ENCODE data around the gene S100A16. TPM values are rescaled to one million over a fixed set of nuclear protein-coding genes. Genes with fewer than 3 reads are reported as not detected.
"Not testable (repeated sequence)": the region's sequence is repeated elsewhere in the genome, so short reads cannot be mapped to it uniquely, and the experiment has no call there.

S100A16 gene
- polyA plus RNA-seq, 6 donors from 2014 or later, result not detected

DNA sequence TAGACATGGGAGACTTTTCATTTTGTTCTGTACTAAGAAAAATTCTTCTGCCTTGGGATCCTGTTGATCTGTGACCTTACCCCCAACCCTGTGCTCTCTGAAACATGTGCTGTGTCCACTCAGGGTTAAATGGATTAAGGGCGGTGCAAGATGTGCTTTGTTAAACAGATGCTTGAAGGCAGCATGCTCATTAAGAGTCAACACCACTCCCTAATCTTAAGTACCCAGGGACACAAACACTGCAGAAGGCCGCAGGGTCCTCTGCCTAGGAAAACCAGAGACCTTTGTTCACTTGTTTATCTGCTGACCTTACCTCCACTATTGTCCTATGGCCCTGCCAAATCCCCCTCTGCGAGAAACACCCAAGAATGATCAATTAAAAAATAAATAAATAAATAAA is 29.4 kb downstream of the S100A16 start:
- H3K4me1 Mint-ChIP-seq; H3K27me3 Mint-ChIP-seq; H3K27ac Mint-ChIP-seq; H3K36me3 Mint-ChIP-seq; H3K9me3 Mint-ChIP-seq; H3K4me3 Mint-ChIP-seq; ATAC-seq (ENCODE audit: low read depth in 2 of 2); DNase-seq: not testable (repeated sequence)

DNA sequence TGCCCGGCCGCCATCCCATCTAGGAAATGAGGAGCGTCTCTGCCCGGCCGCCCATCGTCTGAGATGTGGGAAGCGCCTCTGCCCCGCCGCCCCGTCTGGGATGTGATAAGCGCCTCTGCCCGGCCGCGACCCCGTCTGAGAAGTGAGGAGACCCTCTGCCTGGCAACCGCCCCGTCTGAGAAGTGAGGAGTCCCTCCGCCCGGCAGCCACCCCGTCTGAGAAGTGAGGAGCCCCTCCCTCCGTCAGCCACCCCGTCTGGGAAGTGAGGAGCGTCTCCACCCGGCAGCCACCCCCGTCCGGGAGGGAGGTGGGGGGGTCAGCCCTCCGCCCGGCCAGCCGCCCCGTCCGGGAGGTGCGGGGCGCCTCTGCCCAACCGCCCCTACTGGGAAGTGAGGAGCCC is 30.1 kb downstream of the S100A16 start:
- H3K27ac Mint-ChIP-seq; H3K4me1 Mint-ChIP-seq; H3K4me3 Mint-ChIP-seq; ATAC-seq (ENCODE audit: low read depth in 2 of 2); H3K9me3 Mint-ChIP-seq; DNase-seq; H3K36me3 Mint-ChIP-seq: not testable (repeated sequence)
- H3K27me3 Mint-ChIP-seq, result peaks cover 4 to 16% (median 7%) of the 10 kb centered on the region in 3 donors

DNA sequence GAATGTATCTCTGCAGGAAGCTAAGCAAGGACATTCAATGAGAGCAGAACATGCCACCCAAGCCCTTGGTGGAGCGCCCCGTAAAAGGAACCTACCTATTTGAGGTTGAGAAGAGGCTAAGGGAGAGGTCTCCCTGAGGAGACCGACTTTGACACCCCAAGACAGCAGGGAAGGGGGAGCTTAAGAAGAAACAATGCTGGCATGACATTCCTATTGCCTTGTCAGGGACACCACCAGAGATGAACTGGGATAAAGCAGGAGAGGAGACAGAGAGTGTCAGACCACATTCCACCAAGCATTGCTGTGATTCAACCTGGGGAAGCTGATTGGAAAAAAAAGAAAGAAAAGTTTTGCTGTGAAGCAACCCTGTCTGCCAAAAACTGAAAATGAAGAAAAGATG is 34.0 kb downstream of the S100A16 start:
- Mint-ChIP-seq H3K4me1 (peaks cover 0 to 11% (median 4%) of the 10 kb centered on the region in 3 donors), H3K9me3 (no peaks in the 10 kb centered on the region), H3K36me3 (no peaks in the 10 kb centered on the region), H3K4me3 (no peak overlapping the region), H3K27me3 (peaks cover under 1 to 26% (median 7%) of the 10 kb centered on the region in 3 donors), H3K27ac (no peak overlapping the region)
- ATAC-seq (ENCODE audit: low read depth in 2 of 2), result no peak
- DNase-seq, result no peak

DNA sequence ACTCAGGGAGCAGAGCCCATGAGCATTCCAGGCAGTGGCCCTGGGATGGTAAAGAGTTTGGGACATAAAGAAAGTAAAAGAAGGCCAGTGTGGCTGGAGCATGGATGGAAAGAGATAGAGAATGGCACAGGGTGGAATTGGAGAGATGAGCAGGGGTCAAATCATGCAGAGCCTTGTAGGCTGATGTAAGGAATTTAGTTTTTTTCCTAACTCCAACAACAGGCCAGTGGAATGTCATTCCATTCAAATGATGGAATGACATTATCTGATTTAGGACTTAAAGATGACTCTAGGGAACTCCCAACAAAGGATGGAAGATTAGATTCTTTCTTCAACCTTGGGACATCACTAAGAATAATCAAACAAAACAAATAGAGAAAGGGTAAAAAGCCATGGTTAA is 34.4 kb downstream of the S100A16 start:
- ATAC-seq (ENCODE audit: low read depth in 2 of 2) (no peak), DNase-seq (no peak)
- Mint-ChIP-seq H3K9me3 (no peaks in the 10 kb centered on the region), H3K4me3 (no peak overlapping the region), H3K36me3 (no peaks in the 10 kb centered on the region), H3K27ac (no peak overlapping the region), H3K4me1 (peaks cover 0 to 11% (median 4%) of the 10 kb centered on the region in 3 donors), H3K27me3 (peaks cover 0 to 26% (median 7%) of the 10 kb centered on the region in 3 donors)

DNA sequence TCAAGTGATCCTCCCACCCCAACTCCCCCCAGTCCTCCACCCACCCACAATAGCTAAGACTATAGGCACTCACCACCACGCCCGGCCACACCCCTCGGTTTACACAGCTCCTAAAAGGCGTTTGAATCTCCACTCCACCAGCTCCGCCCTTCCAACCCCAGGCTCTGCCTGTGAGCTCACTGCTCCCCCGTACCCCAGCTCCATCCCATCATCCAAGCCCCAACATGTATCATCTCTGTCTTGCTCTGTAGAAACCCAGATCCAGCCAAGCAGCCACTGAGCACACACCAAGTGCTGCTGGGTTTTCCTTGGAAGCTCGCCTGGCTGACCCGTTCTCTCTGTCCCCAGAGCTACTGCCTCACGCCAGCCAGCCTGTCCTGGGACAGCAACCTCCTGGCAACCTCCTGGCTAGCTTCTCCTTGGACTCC is 35.3 kb downstream of the S100A16 start:
- no peaks in the 10 kb centered on the region for H3K36me3 Mint-ChIP-seq
- H3K27ac Mint-ChIP-seq, result peak overlapping the region in 1 of 6 donors; percentile 32
- H3K4me3 Mint-ChIP-seq, result peak overlapping the region in 1 of 8 donors; percentile 23
- ATAC-seq (ENCODE audit: low read depth in 2 of 2) (no peak), DNase-seq (no peak)
- H3K9me3 Mint-ChIP-seq, result no peaks in the 10 kb centered on the region
- peaks cover 7 to 16% (median 10%) of the 10 kb centered on the region in 3 donors for H3K4me1 Mint-ChIP-seq
- peaks cover 0 to 26% (median 7%) of the 10 kb centered on the region in 3 donors for H3K27me3 Mint-ChIP-seq

DNA sequence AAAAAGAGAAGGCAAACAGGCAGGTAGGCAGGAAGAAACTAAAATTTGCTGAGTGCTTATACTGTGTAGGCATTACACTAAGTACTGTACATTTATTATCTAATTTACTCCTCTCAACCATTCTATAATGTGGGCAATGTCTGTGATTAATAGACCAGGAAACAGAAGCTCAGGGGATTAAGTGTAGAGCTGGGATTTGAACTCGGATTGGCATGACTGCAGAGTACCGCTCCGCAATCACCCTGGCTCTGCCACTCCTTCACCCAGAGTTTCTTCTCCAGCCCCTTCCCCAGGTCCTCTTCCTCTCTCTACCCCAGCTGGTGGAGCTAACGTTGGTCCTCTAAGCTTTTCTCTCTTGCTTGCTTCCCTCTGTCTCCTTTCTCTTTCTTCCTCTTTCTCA is 35.8 kb downstream of the S100A16 start:
- H3K4me1 Mint-ChIP-seq, result peaks cover 11 to 18% (median 14%) of the 10 kb centered on the region in 3 donors
- peak overlapping the region in 3 of 6 donors; percentile 0 to 85 (median 32) for H3K27ac Mint-ChIP-seq
- ATAC-seq (ENCODE audit: low read depth in 2 of 2), result no peak
- H3K4me3 Mint-ChIP-seq, result no peak overlapping the region
- no peak for DNase-seq
- H3K9me3 Mint-ChIP-seq, result no peaks in the 10 kb centered on the region
- no peaks in the 10 kb centered on the region for H3K36me3 Mint-ChIP-seq
- H3K27me3 Mint-ChIP-seq, result peaks cover 0 to 26% (median 7%) of the 10 kb centered on the region in 3 donors

DNA sequence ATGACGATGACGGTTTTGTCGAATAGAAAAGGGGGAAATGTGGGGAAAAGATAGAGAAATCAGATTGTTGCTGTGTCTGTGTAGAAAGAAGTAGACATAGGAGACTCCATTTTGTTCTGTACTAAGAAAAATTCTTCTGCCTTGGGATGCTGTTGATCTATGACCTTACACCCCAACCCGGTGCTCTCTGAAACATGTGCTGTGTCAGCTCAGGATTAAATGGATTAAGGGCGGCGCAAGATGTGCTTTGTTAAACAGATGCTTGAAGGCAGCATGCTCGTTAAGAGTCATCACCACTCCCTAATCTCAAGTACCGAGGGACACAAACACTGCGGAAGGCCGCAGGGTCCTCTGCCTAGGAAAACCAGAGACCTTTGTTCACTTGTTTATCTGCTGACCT is 37.4 kb downstream of the S100A16 start:
- H3K4me1 Mint-ChIP-seq, result peaks cover 11 to 18% (median 14%) of the 10 kb centered on the region in 3 donors
- not testable (repeated sequence) for ATAC-seq (ENCODE audit: low read depth in 2 of 2); H3K4me3 Mint-ChIP-seq; H3K9me3 Mint-ChIP-seq; H3K36me3 Mint-ChIP-seq; DNase-seq; H3K27ac Mint-ChIP-seq
- peaks cover 0 to 40% (median 20%) of the 10 kb centered on the region in 3 donors for H3K27me3 Mint-ChIP-seq

DNA sequence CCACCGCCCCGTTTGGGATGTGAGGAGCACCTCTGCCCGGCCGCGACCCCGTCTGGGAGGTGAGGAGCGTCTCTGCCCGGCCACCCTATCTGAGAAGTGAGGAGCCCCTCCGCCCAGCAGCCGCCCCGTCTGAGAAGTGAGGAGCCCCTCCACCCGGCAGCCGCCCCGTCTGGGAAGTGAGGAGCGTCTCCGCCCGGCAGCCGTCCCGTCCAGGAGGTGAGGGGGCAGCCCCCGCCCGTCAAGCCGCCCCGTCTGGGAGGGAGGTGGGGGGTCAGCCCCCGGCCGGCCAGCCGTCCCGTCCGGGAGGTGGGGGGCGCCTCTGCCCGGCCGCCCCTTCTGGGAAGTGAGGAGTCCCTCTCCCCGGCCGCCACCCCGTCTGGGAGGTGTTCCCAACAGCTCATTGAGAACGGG is 37.9 kb downstream of the S100A16 start:
- H3K4me3 Mint-ChIP-seq; H3K36me3 Mint-ChIP-seq; ATAC-seq (ENCODE audit: low read depth in 2 of 2); H3K27ac Mint-ChIP-seq; DNase-seq; H3K9me3 Mint-ChIP-seq: not testable (repeated sequence)
- Mint-ChIP-seq H3K4me1 (peaks cover 11 to 18% (median 14%) of the 10 kb centered on the region in 3 donors), H3K27me3 (peaks cover 0 to 44% (median 22%) of the 10 kb centered on the region in 3 donors)

DNA sequence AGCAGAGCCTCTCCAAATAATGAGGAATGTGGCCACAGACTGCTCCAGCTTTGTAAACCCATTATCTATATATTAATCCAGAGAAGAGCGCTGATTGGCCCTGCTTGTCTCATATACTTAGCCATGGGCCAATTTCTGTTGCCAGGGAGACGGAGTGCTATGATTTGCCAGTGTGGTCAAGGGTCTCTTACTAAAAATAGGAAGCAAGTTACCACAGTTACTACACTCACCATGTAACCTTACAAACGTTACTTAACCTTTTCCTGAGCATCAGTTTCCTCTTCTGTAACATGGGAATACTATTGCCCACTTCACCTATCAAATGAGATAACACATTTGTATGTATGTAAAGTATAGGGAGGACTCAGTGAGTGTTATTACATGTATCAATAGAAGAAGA is 39.6 kb downstream of the S100A16 start:
- H3K9me3 Mint-ChIP-seq, result no peaks in the 10 kb centered on the region
- ATAC-seq (ENCODE audit: low read depth in 2 of 2) (no peak), DNase-seq (no peak)
- H3K27ac Mint-ChIP-seq, result peak overlapping the region in 1 of 6 donors; percentile 57
- H3K4me1 Mint-ChIP-seq, result peaks cover 16 to 23% (median 18%) of the 10 kb centered on the region in 3 donors
- H3K36me3 Mint-ChIP-seq, result no peaks in the 10 kb centered on the region
- H3K27me3 Mint-ChIP-seq, result peaks cover 0 to 42% (median 22%) of the 10 kb centered on the region in 3 donors
- H3K4me3 Mint-ChIP-seq, result no peak overlapping the region

DNA sequence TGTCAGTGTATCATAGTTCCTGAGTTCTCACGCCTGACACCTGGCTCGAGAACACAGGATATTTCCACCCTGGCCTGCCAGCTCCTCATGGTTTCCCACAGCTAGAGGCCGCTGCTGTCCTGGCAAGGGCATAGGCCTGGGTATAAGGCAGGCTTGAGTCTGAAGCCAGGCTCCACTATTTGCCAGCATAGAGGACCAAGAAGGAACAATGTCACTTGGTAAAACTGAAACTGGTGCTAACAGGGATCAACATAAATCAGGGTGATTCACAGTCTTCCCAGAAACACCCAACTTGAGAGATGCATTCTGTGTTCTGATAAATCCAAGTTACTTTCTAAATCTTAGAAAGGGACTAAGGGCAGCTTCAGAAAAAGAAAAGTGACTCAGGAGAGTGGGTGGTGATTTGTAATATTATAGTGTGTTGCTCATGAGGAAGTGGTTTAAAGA is 40.3 kb downstream of the S100A16 start:
- ATAC-seq (ENCODE audit: low read depth in 2 of 2), result peak; percentile 95 to 97

DNA sequence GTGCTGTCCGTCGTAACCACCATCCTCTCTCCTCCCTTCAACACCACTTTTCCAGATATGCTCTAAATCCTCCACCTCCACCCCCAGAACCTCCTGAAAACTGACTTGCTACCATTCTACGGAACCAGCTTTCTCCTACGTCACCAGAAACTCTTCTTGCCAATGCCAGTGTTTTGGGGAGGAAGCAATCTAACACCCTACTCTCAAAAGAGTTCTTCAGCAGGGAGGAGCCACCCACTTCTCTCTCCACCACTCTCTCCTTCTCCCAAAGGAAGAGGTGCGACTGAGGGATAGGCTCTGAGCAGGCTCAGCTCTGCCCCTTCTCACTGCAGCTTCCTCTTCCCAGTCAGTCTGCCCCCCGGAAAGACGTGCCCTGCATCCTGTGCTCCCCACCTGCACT is 41.2 kb downstream of the S100A16 start:
- ATAC-seq (ENCODE audit: low read depth in 2 of 2) (no peak), DNase-seq (no peak)
- Mint-ChIP-seq H3K9me3 (no peaks in the 10 kb centered on the region), H3K27ac (peak overlapping the region in 2 of 6 donors; percentile 8 to 75), H3K4me3 (no peak overlapping the region), H3K27me3 (peaks cover 0 to 27% (median 22%) of the 10 kb centered on the region in 3 donors), H3K36me3 (no peaks in the 10 kb centered on the region), H3K4me1 (peaks cover 16 to 24% (median 19%) of the 10 kb centered on the region in 3 donors)

More for the DNA sequence above, 40.3 kb downstream of the S100A16 start:
- DNase-seq, result peak; percentile 57
- no peaks in the 10 kb centered on the region for H3K36me3 Mint-ChIP-seq
- H3K4me3 Mint-ChIP-seq, result no peak overlapping the region
- H3K4me1 Mint-ChIP-seq, result peaks cover 19 to 22% (median 22%) of the 10 kb centered on the region in 3 donors
- H3K27ac Mint-ChIP-seq, result peak overlapping the region in 1 of 6 donors; percentile 42
- no peaks in the 10 kb centered on the region for H3K9me3 Mint-ChIP-seq
- H3K27me3 Mint-ChIP-seq, result peaks cover 0 to 35% (median 22%) of the 10 kb centered on the region in 3 donors

DNA sequence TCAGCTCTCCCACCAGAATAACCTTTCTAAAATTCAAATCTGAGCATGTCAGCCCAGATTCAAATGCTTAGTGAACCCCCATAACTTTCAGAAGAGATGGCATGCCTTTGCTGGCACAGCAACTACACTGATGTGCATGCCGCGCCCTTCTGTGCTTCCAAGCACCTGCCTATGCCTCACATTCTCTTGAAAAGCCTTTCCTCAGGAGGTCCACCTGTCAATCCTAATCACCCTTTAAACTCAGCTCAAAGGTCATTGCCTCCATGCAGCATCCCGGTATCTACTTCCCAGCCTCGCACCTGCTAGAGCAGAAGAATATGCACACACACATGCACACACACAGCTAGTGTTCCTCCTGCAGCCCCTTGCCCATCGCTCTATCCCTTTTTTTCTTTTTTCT is 42.1 kb downstream of the S100A16 start:
- DNase-seq (no peak), ATAC-seq (ENCODE audit: low read depth in 2 of 2) (no peak)
- Mint-ChIP-seq H3K36me3 (no peaks in the 10 kb centered on the region), H3K4me1 (peaks cover 24 to 32% (median 26%) of the 10 kb centered on the region in 3 donors), H3K27ac (peak overlapping the region in 3 of 6 donors; percentile 18 to 67 (median 37)), H3K9me3 (no peaks in the 10 kb centered on the region), H3K27me3 (peaks cover 0 to 27% (median 22%) of the 10 kb centered on the region in 3 donors), H3K4me3 (no peak overlapping the region)

DNA sequence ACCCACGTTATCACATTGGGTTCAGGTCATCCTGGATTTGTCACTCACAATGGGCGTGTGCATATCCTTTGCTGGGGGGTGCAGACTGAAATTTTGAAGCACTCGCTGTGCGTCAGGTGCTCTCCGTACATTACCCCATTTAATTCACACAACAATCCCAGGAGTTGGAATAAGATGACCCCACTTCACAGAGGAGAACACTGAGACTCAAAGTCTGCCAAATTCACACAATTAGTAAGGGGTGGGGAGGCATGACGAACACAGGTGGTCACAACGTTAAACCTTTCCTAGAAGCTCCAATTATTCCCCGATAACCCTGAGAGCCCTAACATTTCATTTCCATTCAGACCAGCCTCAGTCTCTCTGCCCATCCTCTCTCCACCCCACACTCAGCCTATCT is 43.5 kb downstream of the S100A16 start:
- no peaks in the 10 kb centered on the region for H3K36me3 Mint-ChIP-seq
- no peak overlapping the region for H3K4me3 Mint-ChIP-seq
- DNase-seq (no peak), ATAC-seq (ENCODE audit: low read depth in 2 of 2) (no peak)
- no peak overlapping the region for H3K27ac Mint-ChIP-seq
- no peaks in the 10 kb centered on the region for H3K9me3 Mint-ChIP-seq
- H3K27me3 Mint-ChIP-seq, result peaks cover 0 to 27% (median 22%) of the 10 kb centered on the region in 3 donors
- H3K4me1 Mint-ChIP-seq, result peaks cover 30 to 35% (median 32%) of the 10 kb centered on the region in 3 donors

DNA sequence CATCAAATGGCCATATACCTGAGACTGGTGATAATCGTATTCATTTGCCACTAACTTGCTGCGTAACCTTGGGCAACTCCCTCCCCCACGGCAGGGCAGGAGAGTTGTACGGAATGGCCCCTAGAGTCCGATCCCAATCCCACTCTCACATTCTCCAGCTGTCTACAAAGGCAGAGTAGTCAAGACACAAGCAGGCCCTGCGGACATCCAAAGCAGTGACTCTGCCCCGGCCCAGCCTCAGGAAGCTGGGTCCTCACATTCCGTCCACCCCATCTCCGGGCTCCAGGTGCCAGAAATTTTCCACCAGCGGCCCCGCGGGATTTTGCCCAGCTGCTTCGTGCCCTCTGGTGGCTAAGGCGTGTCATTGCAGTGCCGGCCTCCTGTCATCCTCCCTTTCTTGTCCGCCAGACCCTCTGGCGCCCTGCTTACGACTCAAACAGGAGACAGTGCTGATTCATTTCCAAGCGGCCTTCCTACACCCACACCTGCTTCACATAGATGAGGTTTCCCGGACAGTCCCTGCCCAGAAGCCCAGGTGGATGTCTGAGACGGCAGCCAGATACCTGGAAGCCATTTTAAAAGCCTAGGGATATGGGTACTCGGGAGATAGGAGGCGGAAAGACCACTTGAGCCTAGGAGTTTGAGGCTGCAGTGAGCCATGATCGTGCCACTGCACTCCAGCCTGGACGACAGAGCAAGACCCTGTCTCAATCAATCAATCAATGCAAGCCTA is 44.4 kb downstream of the S100A16 start:
- Mint-ChIP-seq H3K27me3 (peaks cover 0 to 27% (median 22%) of the 10 kb centered on the region in 3 donors), H3K4me1 (peaks cover 30 to 35% (median 32%) of the 10 kb centered on the region in 3 donors), H3K4me3 (peak overlapping the region in 3 of 8 donors; percentile 3 to 35 (median 20)), H3K36me3 (no peaks in the 10 kb centered on the region), H3K27ac (peak overlapping the region in 4 of 6 donors; percentile 0 to 77 (median 16)), H3K9me3 (no peaks in the 10 kb centered on the region)
- ATAC-seq (ENCODE audit: low read depth in 2 of 2) (peak in 1 of 2 donors; percentile 44), DNase-seq (peak; percentile 68)
